ENCODE measurements around the gene PLCL2. TPM values are rescaled to one million over a fixed set of nuclear protein-coding genes. Genes with fewer than 3 reads are reported as not detected.

Gene PLCL2
- total and polyA plus RNA-seq, 4 donors: 1.0 to 16.7 (median 7.1) TPM

DNA sequence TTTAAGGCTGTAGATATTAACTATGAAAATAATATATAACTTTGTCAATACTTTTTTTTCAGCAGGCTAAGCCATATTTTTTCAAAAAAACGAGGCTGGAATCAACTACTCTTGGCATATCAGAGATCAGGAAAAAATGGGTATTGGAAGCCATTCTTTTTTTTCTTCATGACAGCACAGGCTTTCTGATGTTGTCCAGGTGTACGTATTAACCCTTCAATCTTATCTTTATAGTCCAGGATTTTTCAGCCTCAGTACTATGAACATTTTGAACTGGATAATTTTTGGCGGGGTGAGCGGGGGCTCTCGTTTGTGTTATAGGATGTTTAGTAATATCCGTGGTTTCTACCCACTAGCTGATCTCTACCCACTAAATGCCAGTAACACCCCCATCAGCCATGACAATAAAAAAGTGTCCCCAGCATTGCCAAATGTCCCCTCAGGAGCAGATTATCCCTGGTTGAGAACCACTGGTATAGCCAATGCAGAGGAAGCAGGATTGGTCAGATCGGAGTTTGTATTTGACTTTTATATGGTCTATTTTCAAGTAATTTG lies 52.0 kb downstream of the PLCL2 start:
- H3K27me3 ChIP-seq (ENCODE audit: control insufficient read depth in 3 of 3, insufficient read depth in 3 of 3, low read length in 2 of 3): no peaks in the 10 kb centered on the region
- no peaks in the 10 kb centered on the region for H3K9me3 ChIP-seq (ENCODE audit: control insufficient read depth in 4 of 4, insufficient read depth in 3 of 4, low read length in 3 of 4)
- ATAC-seq (ENCODE audit: insufficient read depth, low FRiP score): no peak
- no peak overlapping the region for H3K4me3 ChIP-seq
- 41 to 75% methylated on average over 7 of the region's 7 CpGs for WGBS, 2 donors
- H3K9ac ChIP-seq (ENCODE audit: insufficient read depth in 1 of 2, low read length in 2 of 2): no peak overlapping the region
- TF ChIP-seq, protein P1, sequence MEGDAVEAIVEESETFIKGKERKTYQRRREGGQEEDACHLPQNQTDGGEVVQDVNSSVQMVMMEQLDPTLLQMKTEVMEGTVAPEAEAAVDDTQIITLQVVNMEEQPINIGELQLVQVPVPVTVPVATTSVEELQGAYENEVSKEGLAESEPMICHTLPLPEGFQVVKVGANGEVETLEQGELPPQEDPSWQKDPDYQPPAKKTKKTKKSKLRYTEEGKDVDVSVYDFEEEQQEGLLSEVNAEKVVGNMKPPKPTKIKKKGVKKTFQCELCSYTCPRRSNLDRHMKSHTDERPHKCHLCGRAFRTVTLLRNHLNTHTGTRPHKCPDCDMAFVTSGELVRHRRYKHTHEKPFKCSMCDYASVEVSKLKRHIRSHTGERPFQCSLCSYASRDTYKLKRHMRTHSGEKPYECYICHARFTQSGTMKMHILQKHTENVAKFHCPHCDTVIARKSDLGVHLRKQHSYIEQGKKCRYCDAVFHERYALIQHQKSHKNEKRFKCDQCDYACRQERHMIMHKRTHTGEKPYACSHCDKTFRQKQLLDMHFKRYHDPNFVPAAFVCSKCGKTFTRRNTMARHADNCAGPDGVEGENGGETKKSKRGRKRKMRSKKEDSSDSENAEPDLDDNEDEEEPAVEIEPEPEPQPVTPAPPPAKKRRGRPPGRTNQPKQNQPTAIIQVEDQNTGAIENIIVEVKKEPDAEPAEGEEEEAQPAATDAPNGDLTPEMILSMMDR (IDR thresholded peaks at IDR 0.05; ENCODE audit: control extremely low read depth, extremely low read depth): no peak
- H3K27ac ChIP-seq (ENCODE audit: low read depth in 1 of 2, low read length in 1 of 2): peak overlapping the region in 1 of 2 donors; percentile 1
- no peak for DNase-seq
- H3K36me3 ChIP-seq (ENCODE audit: control insufficient read depth in 4 of 4, insufficient read depth in 4 of 4, low read length in 4 of 4): no peaks in the 10 kb centered on the region
- peaks cover 0 to 36% (median 1%) of the 10 kb centered on the region in 5 donors for H3K4me1 ChIP-seq (ENCODE audit: control insufficient read depth in 5 of 5, insufficient read depth in 5 of 5, low read length in 5 of 5)

DNA sequence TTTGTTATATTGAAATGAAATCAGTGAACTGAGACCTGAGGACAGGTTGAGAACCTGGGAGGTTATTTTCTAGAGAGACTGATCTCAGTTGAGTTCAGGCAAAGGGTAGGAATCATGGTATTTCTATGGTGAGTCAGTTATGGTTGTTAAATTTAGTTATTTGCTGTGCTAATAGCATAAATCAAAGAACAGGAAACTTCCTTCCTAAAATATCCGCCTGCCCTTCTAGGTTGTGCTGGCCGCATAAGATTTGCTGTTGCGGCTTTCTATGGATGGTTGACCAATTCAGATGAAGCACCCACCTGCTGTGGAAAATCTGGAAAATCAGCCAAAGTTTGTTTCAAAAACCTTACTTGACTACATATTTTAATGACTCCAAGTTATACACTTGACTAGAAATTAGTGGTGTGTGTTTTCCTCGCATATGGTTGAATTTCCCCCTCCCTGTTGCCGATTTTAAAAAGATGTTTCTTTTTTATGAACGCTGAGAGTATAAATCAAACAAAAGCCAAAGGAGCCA lies 52.6 kb downstream of the PLCL2 start:
- H3K36me3 ChIP-seq (ENCODE audit: control insufficient read depth in 4 of 4, insufficient read depth in 4 of 4, low read length in 4 of 4): no peaks in the 10 kb centered on the region
- H3K4me3 ChIP-seq: no peak overlapping the region
- DNase-seq: peak in 1 of 3 donors; percentile 19
- ATAC-seq (ENCODE audit: insufficient read depth, low FRiP score): no peak
- H3K4me1 ChIP-seq (ENCODE audit: control insufficient read depth in 5 of 5, insufficient read depth in 5 of 5, low read length in 5 of 5): peaks cover 0 to 41% (median 3%) of the 10 kb centered on the region in 5 donors
- H3K27ac ChIP-seq (ENCODE audit: low read depth in 1 of 2, low read length in 1 of 2): peak overlapping the region in 1 of 2 donors; percentile 1
- TF ChIP-seq, protein P1 (IDR thresholded peaks at IDR 0.05; ENCODE audit: control extremely low read depth, extremely low read depth): no peak
- no peak overlapping the region for H3K9ac ChIP-seq (ENCODE audit: insufficient read depth in 1 of 2, low read length in 2 of 2)
- no peaks in the 10 kb centered on the region for H3K27me3 ChIP-seq (ENCODE audit: control insufficient read depth in 3 of 3, insufficient read depth in 3 of 3, low read length in 2 of 3)
- no peaks in the 10 kb centered on the region for H3K9me3 ChIP-seq (ENCODE audit: control insufficient read depth in 4 of 4, insufficient read depth in 3 of 4, low read length in 3 of 4)
- 32 to 54% methylated on average over 6 of the region's 6 CpGs for whole genome bisulfite sequencing, 2 donors

DNA sequence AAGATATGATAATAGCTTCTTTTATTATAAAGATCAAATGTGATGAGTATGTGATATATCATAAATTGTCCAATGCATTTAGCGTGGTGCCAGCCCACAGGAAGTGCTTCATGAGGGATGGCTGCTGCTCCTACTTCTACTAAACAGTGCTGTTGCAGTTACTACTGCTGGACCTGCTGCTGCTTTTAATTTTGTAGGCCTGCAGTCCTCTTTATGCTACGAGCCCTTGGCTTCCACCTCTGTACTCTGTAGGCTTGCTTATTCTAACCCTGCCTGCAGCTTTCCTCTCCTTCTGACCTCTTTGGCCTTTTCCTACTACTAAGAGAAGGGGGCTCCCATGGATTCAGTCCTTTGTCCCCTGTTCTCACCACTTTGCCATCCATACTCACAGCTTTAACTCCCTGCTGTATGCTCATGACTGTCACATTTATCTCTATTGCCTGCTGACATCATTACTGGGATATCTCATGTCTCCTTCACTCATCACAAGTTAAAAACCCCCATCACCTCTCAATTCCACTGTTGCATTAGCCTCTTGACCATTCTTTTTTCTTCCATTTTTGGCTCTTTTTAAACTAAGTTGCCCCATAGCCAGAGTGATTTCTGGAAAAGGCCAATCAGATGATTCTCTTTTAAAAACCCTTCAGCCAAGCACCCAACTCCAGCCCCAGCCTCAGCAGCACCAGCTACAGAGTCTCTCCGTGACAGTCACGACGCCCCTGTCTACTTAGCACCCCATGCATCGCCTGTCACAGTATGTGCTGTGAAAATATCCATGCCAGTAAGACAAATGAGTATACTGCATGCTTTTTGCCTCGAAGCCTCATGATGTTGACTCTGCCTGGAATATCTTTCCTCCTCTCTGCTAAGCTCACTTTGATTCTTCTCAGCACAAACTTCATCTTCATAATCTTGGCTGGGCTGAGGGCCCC lies 56.3 kb downstream of the PLCL2 start:
- no peak for ATAC-seq (ENCODE audit: insufficient read depth, low FRiP score)
- no peaks in the 10 kb centered on the region for H3K27me3 ChIP-seq (ENCODE audit: control insufficient read depth in 3 of 3, insufficient read depth in 3 of 3, low read length in 2 of 3)
- 86 to 87% methylated on average over 7 of the region's 7 CpGs for WGBS, 2 donors
- no peaks in the 10 kb centered on the region for H3K9me3 ChIP-seq (ENCODE audit: control insufficient read depth in 4 of 4, insufficient read depth in 3 of 4, low read length in 3 of 4)
- no peaks in the 10 kb centered on the region for H3K36me3 ChIP-seq (ENCODE audit: control insufficient read depth in 4 of 4, insufficient read depth in 4 of 4, low read length in 4 of 4)
- no peak for DNase-seq
- peaks cover 0 to 35% (median 5%) of the 10 kb centered on the region in 5 donors for H3K4me1 ChIP-seq (ENCODE audit: control insufficient read depth in 5 of 5, insufficient read depth in 5 of 5, low read length in 5 of 5)
- TF ChIP-seq, protein P1 (IDR thresholded peaks at IDR 0.05; ENCODE audit: control extremely low read depth, extremely low read depth): no peak
- H3K27ac ChIP-seq (ENCODE audit: low read depth in 1 of 2, low read length in 1 of 2): peak overlapping the region in 1 of 2 donors; percentile 52
- no peak overlapping the region for H3K9ac ChIP-seq (ENCODE audit: insufficient read depth in 1 of 2, low read length in 2 of 2)
- H3K4me3 ChIP-seq: no peak overlapping the region
